ENCODE measurements around the gene CFAP65.

CFAP65 gene

DNA sequence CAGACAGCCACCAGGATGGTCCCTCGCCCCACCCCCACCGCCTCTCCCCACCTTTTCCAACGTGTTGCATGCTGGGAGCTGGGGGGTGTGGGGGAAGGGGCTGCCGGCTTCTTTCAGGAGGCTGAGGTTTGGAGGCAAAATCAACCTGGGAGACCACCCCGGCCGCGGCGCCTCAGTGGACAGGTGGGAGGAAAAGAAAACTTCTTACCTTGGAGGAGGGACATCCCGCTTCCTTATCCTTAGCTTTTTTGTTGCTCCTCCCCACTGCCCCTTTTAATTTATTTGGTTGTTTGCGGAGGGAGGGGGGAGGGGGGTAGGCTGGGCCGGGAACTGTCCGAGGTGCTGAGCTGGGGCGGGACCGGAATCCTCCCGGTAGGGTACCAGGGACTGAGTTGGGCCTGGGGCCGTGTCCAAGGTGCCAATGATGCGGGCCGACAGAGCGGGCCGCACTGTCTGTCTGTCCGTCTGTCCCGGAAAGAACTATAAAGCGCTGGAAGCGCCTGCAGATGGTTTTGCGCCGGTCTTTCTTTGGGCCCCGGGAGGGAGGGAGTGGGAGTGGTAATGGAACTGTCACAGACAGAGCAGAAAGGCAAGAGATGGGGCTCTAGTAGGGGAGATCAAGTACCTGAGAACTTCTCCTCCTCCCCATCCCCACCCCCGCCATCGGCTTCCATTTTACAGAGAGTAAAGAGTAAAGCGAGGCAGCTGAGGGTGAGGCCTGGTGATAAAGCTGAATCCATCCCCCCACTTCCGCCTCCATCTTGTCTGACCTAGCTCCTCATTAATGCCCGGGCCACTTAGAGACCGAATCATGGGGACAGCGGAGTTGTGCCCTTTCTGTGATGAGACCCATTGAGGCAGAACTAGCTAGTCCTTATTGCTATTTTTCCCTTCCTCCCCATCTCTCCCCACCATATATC, 79.4 kb downstream of the CFAP65 start:
- DNase-seq, result peak; percentile 18

- DNase-seq, result no peak
Observed at GRCh38 chr2:218961229-218961628, 80.1 kb downstream of the CFAP65 start.

DNA sequence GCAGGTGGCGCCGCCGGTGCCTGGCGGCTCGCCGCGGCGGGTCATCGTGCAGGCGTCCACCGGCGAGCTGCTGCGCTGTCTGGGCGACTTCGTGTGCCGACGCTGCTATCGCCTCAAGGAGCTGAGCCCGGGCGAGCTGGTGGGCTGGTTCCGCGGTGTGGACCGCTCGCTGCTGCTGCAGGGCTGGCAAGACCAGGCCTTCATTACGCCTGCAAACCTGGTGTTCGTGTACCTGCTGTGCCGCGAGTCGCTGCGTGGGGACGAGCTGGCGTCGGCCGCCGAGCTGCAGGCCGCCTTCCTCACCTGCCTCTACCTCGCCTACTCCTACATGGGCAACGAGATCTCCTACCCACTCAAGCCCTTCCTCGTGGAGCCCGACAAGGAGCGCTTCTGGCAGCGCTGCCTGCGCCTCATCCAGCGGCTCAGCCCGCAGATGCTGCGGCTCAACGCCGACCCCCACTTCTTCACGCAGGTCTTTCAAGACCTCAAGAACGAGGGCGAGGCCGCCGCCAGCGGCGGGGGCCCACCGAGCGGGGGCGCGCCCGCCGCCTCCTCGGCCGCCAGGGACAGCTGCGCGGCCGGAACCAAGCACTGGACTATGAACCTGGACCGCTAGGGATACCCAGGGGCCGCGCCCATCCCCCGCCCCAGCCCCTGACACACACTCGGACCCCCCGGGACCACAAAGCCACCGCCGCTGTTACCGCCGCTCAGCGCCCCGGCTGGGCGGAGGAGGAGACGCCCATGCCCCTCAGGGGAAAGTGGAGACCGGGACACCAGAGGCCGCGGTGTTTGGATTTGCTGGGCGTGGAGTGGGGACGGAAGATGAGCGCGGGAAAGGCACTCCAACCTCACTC, 80.8 kb downstream of the CFAP65 start:
- no peak for DNase-seq

- no peak for DNase-seq
Observed at GRCh38 chr2:218959761-218960308, 81.5 kb downstream of the CFAP65 start.

DNA sequence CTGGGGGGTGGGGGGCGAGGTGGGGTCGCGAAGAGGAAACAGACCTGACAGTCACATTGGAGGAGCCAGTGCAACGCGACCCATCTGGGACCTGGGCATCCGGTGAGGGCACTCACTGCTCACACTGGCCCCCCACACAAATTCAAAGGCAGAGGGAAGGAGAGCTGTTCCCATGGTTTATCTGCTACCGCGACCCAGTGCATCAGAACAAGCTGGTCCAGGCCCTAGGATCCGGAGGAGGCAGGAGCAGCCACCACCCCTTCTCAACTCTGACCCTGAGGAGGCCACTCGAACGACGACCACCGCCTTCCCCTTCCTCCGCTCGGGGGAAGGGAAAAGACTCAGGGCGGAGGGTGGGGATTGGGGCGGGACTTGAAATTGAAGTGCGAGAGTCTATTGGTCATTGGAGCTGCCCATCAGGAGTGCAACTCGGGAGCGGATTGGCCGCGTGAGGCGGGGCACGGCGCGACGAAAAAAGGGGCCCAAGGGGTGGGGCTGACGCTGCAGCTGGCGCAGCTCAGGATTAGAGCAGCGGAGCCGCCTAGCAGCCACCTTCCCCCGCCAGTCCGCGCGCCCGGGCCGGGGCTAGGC, 82.1 kb downstream of the CFAP65 start, which contains the start of gene CDK5R2:
Gene CDK5R2, plus strand, starts transcription at position 526 of the 591 bp plus-strand sequence. CDS start 155 bp downstream, outside the sequence.
- DNase-seq, result peak; percentile 82

DNA sequence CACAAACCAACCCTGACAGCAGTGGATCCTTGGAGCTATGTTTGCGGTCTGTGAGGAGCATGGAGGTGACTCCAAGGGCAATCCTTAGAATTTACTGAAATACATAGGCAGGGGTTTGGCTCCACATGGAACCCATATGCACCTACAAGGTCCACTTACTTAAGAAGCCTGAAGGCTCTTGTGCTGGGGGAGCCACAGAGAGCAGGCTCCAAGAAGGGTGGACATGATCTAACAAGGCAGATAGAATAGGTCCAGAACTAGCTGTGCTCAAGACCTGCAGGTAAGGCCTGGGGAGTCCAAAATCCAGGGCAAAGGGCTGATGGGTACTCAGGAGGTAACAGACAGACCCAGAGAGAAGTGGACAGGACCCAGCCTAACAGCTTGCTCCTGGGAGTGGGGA, 83.0 kb downstream of the CFAP65 start:
- DNase-seq, result no peak

DNA sequence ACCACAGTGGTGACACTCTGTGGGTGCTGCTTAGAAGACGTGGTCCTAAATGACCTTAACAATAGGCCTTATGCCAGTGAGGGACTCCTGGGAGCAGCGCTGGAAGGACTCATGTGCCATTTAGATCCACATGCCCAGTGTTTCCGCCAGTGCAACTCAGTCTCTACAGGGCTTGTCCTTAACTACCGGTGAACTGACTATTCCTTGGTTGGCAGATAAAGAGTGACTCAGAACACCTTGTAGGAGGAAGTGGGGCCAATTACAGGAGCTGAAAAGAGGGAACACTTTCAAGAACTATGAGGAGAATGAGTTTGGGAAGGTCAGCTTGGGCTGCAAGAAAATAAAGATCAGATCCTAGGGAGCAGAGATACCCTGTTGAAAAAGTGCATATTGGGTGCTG, 83.6 kb downstream of the CFAP65 start:
- no peak for DNase-seq

DNA sequence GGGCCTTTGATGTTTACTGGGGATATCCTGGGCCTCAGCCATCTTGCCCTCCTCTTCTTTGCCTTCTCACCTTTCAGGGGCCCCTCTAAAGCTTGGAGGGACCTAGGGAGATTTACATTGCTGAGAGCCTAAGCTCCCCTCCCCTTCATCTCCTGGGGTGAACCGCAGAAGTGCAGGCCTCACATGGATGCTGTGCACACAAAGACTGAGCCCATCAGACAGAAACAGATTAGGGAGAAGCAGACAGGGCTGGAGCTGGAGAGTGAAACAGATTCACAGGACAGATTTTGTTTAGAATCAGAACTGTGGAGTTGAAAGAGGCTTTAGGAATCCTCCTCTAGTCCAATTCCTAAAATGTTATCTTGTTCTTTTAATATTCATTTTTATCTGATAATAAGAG, 85.3 kb downstream of the CFAP65 start:
- no peak for DNase-seq

GRCh38 chr2:218954541-218955300, 86.6 kb downstream of the CFAP65 start:
- DNase-seq, result no peak

GRCh38 chr2:218953366-218953954, 87.9 kb downstream of the CFAP65 start:
- DNase-seq, result no peak
